Memory B cell (primary cell): ENCODE results near the gene HOXD8.

ENCODE experiments used
- ATAC-seq: fragments of 150-1000 bp; cut with Tn5 transposase; 2 replicates; pipeline ENCODE4 v1.10.0; 2021; ENCODE audit warnings: low read depth, mild to moderate bottlenecking, moderate library complexity
- DNase-seq, 2 donors: peaks; one replicate each; pipeline ENCODE4 v3.0.0; 2022; ENCODE audit warnings: low spot score in 2 of 2
- H3K27ac Mint-ChIP-seq: one replicate; pipeline ENCODE4 v1.8.0; 2022; ENCODE audit warnings: mild to moderate bottlenecking, moderate library complexity, mixed read lengths
- H3K27me3 Mint-ChIP-seq: one replicate; pipeline ENCODE4 v1.8.0; 2022; ENCODE audit warnings: mixed read lengths
- H3K36me3 Mint-ChIP-seq: one replicate; pipeline ENCODE4 v1.8.0; 2022; ENCODE audit warnings: mild to moderate bottlenecking, mixed read lengths
- H3K4me1 Mint-ChIP-seq: one replicate; pipeline ENCODE4 v1.8.0; 2022; ENCODE audit warnings: mixed read lengths
- H3K4me3 Mint-ChIP-seq: one replicate; pipeline ENCODE4 v1.8.0; 2022; ENCODE audit warnings: mild to moderate bottlenecking, moderate library complexity, mixed read lengths
- H3K9me3 Mint-ChIP-seq: one replicate; pipeline ENCODE4 v1.8.0; 2022; ENCODE audit warnings: mixed read lengths

Gene HOXD8

GRCh38 chr2:176145085-176145969 is 15.8 kb downstream of the HOXD8 start:
- no peaks in the 10 kb centered on the region for H3K9me3 Mint-ChIP-seq
- H3K4me3 Mint-ChIP-seq = no peak overlapping the region
- H3K27ac Mint-ChIP-seq = no peak overlapping the region
- H3K4me1 Mint-ChIP-seq = peaks cover 5% of the 10 kb centered on the region
- ATAC-seq (no peak), DNase-seq (peak in 1 of 2 donors; percentile 6)
- peaks cover 29% of the 10 kb centered on the region for H3K27me3 Mint-ChIP-seq
- H3K36me3 Mint-ChIP-seq = no peaks in the 10 kb centered on the region

- no peaks in the 10 kb centered on the region for H3K9me3 Mint-ChIP-seq
- H3K27ac Mint-ChIP-seq = no peak overlapping the region
- H3K27me3 Mint-ChIP-seq = peaks cover 32% of the 10 kb centered on the region
- H3K4me1 Mint-ChIP-seq = peaks cover 5% of the 10 kb centered on the region
- no peak overlapping the region for H3K4me3 Mint-ChIP-seq
- ATAC-seq (no peak), DNase-seq (no peak)
- no peaks in the 10 kb centered on the region for H3K36me3 Mint-ChIP-seq
These were observed 16.6 kb downstream of the HOXD8 start for GRCh38 chr2:176146101-176146500.

- DNase-seq (no peak), ATAC-seq (no peak)
- Mint-ChIP-seq H3K4me1 (no peaks in the 10 kb centered on the region), H3K27me3 (peaks cover 28% of the 10 kb centered on the region), H3K4me3 (no peak overlapping the region), H3K9me3 (no peaks in the 10 kb centered on the region), H3K36me3 (no peaks in the 10 kb centered on the region), H3K27ac (no peak overlapping the region)
These were observed 17.1 kb downstream of the HOXD8 start for GRCh38 chr2:176146645-176147044.

GRCh38 chr2:176147210-176147799 is 17.8 kb downstream of the HOXD8 start:
- Mint-ChIP-seq H3K27ac (no peak overlapping the region), H3K36me3 (no peaks in the 10 kb centered on the region), H3K4me3 (no peak overlapping the region), H3K27me3 (peaks cover 26% of the 10 kb centered on the region), H3K4me1 (no peaks in the 10 kb centered on the region), H3K9me3 (no peaks in the 10 kb centered on the region)
- no peak for DNase-seq
- no peak for ATAC-seq

DNA sequence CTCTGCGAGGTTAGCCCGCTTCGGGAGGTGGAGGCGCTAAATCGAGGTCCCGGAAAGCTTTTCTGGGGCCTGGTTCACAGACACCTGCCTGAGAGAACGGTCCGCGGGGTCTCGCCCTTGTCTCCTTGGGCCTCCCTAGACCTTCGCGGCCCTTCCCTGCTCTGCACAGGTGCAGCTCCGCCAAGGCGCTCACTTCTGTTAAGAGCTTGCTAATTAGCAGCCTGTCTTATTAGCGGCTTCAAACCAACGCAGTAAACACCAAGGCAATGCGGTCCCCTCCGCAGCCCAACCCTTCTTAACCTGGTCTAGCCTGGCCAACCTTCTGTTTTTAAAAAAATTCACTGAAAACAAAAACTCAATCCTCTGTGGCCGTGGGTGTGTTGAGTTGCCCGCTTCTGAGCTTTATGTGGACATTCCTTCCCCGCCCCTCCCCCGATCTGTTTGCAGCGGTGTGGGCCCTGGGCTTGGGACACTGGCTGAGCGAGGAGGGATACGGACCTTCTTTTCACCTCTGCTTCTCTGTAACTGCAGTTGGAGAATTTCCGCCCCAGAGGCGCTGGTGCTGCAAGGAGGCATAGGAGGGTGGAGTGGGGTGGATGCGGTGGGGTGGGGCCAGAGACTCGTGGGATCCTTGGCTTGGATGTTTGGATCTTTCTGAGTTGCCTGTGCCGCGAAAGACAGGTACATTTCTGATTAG is 18.4 kb downstream of the HOXD8 start:
- DNase-seq (no peak), ATAC-seq (no peak)
- no peaks in the 10 kb centered on the region for H3K36me3 Mint-ChIP-seq
- no peak overlapping the region for H3K27ac Mint-ChIP-seq
- H3K4me1 Mint-ChIP-seq = no peaks in the 10 kb centered on the region
- peaks cover 25% of the 10 kb centered on the region for H3K27me3 Mint-ChIP-seq
- H3K4me3 Mint-ChIP-seq = no peak overlapping the region
- no peaks in the 10 kb centered on the region for H3K9me3 Mint-ChIP-seq

DNA sequence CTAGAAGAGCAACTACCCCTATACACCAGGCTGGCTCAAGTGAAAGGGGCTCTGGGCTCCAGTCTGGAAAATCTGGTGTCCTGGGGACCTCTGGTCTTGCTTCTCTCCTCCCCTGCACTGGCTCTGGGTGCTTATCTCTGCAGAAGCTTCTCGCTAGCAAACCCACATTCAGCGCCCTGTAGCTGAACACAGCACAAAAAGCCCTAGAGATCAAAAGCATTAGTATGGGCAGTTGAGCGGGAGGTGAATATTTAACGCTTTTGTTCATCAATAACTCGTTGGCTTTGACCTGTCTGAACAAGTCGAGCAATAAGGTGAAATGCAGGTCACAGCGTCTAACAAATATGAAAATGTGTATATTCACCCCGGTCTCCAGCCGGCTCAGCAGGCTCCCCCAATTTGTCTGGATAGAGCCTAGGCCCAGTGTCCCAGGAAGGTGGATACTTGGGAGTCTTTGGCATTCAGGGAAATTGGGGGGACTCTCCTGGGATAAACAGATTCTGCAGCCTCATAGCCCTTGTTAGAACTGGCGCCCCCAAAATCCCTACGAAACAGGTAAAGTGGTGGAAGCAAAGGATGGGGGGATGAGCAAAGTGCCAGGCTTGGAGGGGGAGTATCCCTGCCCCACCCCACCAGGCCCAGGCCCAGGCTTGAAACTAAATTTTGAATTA is 19.4 kb downstream of the HOXD8 start:
- H3K27me3 Mint-ChIP-seq = peaks cover 23% of the 10 kb centered on the region
- ATAC-seq = no peak
- H3K27ac Mint-ChIP-seq = no peak overlapping the region
- peak in 1 of 2 donors; percentile 7 for DNase-seq
- H3K9me3 Mint-ChIP-seq = no peaks in the 10 kb centered on the region
- no peaks in the 10 kb centered on the region for H3K36me3 Mint-ChIP-seq
- H3K4me1 Mint-ChIP-seq = no peaks in the 10 kb centered on the region
- H3K4me3 Mint-ChIP-seq = no peak overlapping the region

GRCh38 chr2:176149481-176149938 is 20.0 kb downstream of the HOXD8 start:
- Mint-ChIP-seq H3K36me3 (no peaks in the 10 kb centered on the region), H3K9me3 (no peaks in the 10 kb centered on the region), H3K27me3 (peaks cover 20% of the 10 kb centered on the region), H3K4me1 (no peaks in the 10 kb centered on the region), H3K27ac (no peak overlapping the region), H3K4me3 (no peak overlapping the region)
- ATAC-seq (no peak), DNase-seq (peak in 1 of 2 donors; percentile 8)

- H3K27me3 Mint-ChIP-seq = peaks cover 25% of the 10 kb centered on the region
- no peak overlapping the region for H3K4me3 Mint-ChIP-seq
- H3K4me1 Mint-ChIP-seq = no peaks in the 10 kb centered on the region
- H3K9me3 Mint-ChIP-seq = no peaks in the 10 kb centered on the region
- ATAC-seq (no peak), DNase-seq (peak in 1 of 2 donors; percentile 6)
- H3K36me3 Mint-ChIP-seq = no peaks in the 10 kb centered on the region
- no peak overlapping the region for H3K27ac Mint-ChIP-seq
These were observed 20.6 kb downstream of the HOXD8 start for GRCh38 chr2:176149939-176150583.

DNA sequence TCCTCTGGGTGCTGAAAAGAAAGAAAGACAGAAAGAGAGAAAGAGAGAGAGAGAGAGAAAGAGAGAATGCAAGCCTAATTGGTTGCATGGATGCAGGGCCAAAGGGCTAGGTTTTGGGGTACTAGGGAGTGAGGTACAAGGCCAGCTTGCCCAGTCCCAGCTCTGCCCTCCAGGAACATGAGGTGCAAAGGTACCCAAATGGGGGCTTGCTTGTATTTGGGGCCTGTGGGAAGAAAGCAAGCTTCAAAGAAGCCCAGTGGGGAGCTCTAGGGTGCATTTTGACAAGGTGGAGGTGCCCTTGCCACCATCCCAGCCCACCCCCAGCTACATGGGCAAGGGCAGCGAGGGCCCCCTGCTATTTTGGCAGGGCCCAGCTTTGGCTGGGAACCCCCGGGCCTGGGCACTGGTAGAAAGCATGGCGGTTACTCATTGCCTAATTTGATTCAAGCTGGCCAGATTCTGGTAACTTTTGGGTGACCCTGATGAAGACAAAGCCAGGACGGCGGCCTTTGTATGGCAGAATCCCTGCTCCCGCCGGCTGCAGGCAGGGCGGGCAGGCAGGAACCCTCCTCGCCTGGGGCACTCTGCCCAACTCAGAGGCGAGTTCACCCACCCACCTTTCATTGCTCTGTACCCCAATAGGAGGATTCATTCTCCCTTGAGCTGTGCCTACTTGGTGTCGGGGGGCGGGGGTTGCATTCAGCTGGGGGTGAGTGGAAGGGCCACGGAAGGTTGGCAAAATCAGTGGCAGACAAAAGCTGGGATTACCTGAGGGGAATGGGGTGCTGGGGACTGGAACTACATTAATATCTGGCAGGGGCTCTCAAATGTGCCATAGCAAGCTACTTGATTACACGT is 21.3 kb downstream of the HOXD8 start:
- Mint-ChIP-seq H3K9me3 (no peaks in the 10 kb centered on the region), H3K36me3 (no peaks in the 10 kb centered on the region), H3K27ac (no peak overlapping the region), H3K4me3 (no peak overlapping the region), H3K27me3 (peaks cover 22% of the 10 kb centered on the region), H3K4me1 (no peaks in the 10 kb centered on the region)
- peak in 1 of 2 donors; percentile 6 for DNase-seq
- no peak for ATAC-seq

GRCh38 chr2:176151442-176152287 is 22.2 kb downstream of the HOXD8 start, which contains the start of gene HOXD4:
TSS of gene HOXD4 (plus strand) at chr2:176151550. CDS start at chr2:176151634, 84 bp downstream.
- no peak within 1 kb of the TSS for H3K27ac Mint-ChIP-seq
- no peaks in the 10 kb centered on the region for H3K9me3 Mint-ChIP-seq
- H3K36me3 Mint-ChIP-seq = no peaks in the 10 kb centered on the region
- DNase-seq (peak in 1 of 2 donors; percentile 9), ATAC-seq (no peak)
- H3K4me1 Mint-ChIP-seq = no peaks in the 10 kb centered on the region
- peaks cover 22% of the 10 kb centered on the region for H3K27me3 Mint-ChIP-seq
- no peak within 1 kb of the TSS for H3K4me3 Mint-ChIP-seq

- Mint-ChIP-seq H3K9me3 (peaks cover 2% of the 10 kb centered on the region), H3K4me1 (peaks cover 2% of the 10 kb centered on the region), H3K27me3 (peaks cover 20% of the 10 kb centered on the region), H3K4me3 (no peak overlapping the region), H3K27ac (no peak overlapping the region), H3K36me3 (peaks cover 2% of the 10 kb centered on the region)
- no peak for ATAC-seq
- DNase-seq = peak in 1 of 2 donors; percentile 7
These were observed 23.1 kb downstream of the HOXD8 start for GRCh38 chr2:176152350-176153181.
